Measurements from ENCODE around the gene ADGRG1. TPM values are rescaled to one million over a fixed set of nuclear protein-coding genes. Genes with fewer than 3 reads are reported as not detected.
A peak's percentile ranks its signal among the peaks of the same experiment; 100 is the strongest.

Gene ADGRG1
- polyA plus RNA-seq (2013), result 242 and 265 TPM in 2 replicates

DNA sequence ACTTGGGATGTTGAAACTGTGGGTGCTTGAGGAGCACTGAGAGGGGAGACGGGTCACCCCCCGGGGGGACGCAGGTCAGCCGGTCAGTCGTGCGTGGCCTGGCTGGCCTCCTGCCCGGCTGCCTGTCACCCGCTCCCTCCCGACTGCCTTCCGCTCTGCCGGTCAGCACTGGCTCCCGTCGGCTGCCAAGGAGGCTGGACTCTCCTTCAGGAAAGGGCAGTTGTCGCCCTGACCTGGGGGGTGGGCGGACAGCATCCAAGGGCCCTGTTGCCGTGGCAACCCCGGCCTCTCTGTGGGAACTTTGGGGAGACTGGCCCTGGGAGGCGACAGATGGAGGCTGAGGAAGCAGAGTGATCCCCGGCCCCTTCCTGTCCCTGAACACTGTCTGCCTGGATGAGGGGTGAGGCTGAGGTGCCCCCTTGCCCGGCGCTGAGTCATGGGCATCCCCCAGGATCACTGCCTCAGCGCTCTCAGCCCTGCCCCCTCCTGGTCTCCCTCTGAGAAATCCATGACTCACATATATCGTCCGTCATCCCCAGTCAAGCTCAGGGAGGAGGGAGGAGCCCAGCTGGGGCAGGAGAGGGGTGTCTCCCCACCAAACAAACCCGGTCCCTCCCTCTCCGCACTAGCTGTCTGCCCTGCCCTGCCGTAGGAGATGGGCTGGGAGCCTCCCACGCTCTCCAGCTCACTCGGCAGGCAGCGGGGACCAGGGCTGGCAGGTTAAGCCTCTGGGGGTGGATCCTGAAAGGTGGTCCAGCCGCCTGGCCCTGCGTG lies at the start of gene ADGRG1:
TSS of gene ADGRG1 (plus strand) at position 623 of the 774 bp plus-strand sequence. CDS start 21,658 bp downstream, outside the sequence.
- Histone ChIP-seq H2BK5ac (ENCODE audit: low read depth, low read length, poor library complexity) (peak within 1 kb of the TSS; percentile 72), H3K4me3 (ENCODE audit: low read depth, low read length) (peak within 1 kb of the TSS; percentile 54), H3K23ac (ENCODE audit: low read length) (no peak within 1 kb of the TSS), H3K14ac (ENCODE audit: low read length) (peak within 1 kb of the TSS; percentile 41), H2BK12ac (ENCODE audit: low read length) (peak within 1 kb of the TSS; percentile 44), H3K18ac (ENCODE audit: low read length) (peak within 1 kb of the TSS; percentile 71), H3K4me2 (ENCODE audit: low read length) (peak within 1 kb of the TSS; percentile 48), H2AK5ac (ENCODE audit: low read length) (peak within 1 kb of the TSS; percentile 45), H3K79me2 (ENCODE audit: control insufficient read depth, insufficient read depth, low read length, poor library complexity) (peaks cover 8% of the 10 kb centered on the region), H2AFZ (ENCODE audit: insufficient read depth, low read length, poor library complexity) (peak within 1 kb of the TSS; percentile 19), H2BK120ac (ENCODE audit: insufficient read depth, low read length, poor library complexity) (peak within 1 kb of the TSS; percentile 74), H3K79me1 (ENCODE audit: low read length) (peaks cover 38% of the 10 kb centered on the region), H3K27ac (ENCODE audit: low read depth, low read length) (peak within 1 kb of the TSS; percentile 86), H3K9ac (ENCODE audit: low read length) (no peak within 1 kb of the TSS), H3K4ac (ENCODE audit: low read depth, low read length) (peak within 1 kb of the TSS; percentile 25), H4K8ac (ENCODE audit: low read depth, low read length) (peak within 1 kb of the TSS; percentile 25), H4K91ac (ENCODE audit: low read depth, low read length) (peak within 1 kb of the TSS; percentile 80), H3K9me3 (ENCODE audit: insufficient read depth, low read depth, low read length) (no peaks in the 10 kb centered on the region), H3K36me3 (ENCODE audit: control insufficient read depth in 1 of 2, insufficient read depth in 2 of 2, low read length in 2 of 2) (no peaks in the 10 kb centered on the region), H3K4me1 (ENCODE audit: control insufficient read depth in 1 of 2, insufficient read depth in 2 of 2, low read length in 2 of 2) (peaks cover 47 to 66% of the 10 kb centered on the region in 2 experiments), H3K27me3 (ENCODE audit: insufficient read depth, low read length) (no peaks in the 10 kb centered on the region), H4K12ac (ENCODE audit: low read depth, low read length) (peak within 1 kb of the TSS; percentile 2)
- WGBS (ENCODE audit: extremely low coverage, insufficient coverage, insufficient read length), result no CpG with 5 or more reads among the region's 32 CpGs
- peak; percentile 52 to 53 for DNase-seq

DNA sequence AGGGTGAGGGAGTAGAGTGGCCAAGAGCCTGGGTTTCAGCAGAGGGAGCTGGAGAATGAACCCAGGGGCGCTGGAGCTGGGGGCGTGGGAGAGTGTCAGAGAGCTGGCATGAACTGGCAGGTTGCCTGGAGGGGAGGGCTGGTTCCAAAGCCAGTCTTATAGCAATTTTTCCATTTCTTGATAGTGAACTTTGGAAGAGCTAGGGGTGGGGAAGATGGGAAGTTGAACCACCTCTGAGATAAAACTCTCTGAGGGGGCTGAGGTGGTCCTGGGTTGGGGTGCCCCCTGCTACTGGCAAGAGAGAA lies 49.1 kb upstream of the ADGRG1 start:
- no peak for DNase-seq
- no CpG with 5 or more reads among the region's 2 CpGs for WGBS (ENCODE audit: extremely low coverage, insufficient coverage, insufficient read length)
- no peak overlapping the region for H2BK120ac ChIP-seq (ENCODE audit: insufficient read depth, low read length, poor library complexity)

DNA sequence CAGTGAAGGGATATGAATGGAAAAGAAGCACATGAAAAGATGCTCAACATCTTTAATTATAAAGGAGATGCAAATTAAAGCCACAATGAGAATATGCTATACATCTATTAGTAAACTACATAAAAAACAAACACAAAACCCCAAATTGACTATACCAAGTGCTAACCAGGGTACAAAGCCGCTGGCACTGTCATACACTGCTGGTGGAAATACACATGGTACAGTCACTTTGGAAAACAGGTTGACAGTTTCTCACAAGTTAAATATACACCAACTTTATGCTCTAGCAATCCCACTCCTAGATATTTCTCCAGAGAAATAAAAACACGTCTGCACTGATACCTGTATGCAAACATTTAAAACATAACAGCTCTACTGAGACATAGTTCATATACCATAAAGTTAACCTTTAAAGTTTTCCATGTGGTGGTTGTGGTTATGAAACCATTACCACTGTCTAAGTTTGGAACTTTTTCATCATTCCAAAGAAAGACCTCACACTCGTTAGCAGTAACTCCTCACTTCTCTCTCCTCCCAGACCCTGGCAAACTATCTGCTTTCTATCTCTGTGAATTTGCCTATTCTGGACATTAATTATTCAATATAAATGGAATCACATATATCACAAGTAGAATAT lies 43.3 kb upstream of the ADGRG1 start:
- H3K9me3 ChIP-seq (ENCODE audit: insufficient read depth, low read depth, low read length), result no peaks in the 10 kb centered on the region
- WGBS (ENCODE audit: extremely low coverage, insufficient coverage, insufficient read length), result no CpG with 5 or more reads among the region's 3 CpGs
- H3K4me3 ChIP-seq (ENCODE audit: low read depth, low read length), result no peak overlapping the region

More for the DNA sequence above, 49.1 kb upstream of the ADGRG1 start:
- no peak overlapping the region for H2BK12ac ChIP-seq (ENCODE audit: low read length)
- H3K27ac ChIP-seq (ENCODE audit: low read depth, low read length), result no peak overlapping the region
- H3K4me2 ChIP-seq (ENCODE audit: low read length), result no peak overlapping the region
- no peak overlapping the region for H2BK5ac ChIP-seq (ENCODE audit: low read depth, low read length, poor library complexity)
- H3K14ac ChIP-seq (ENCODE audit: low read length), result no peak overlapping the region
- no peaks in the 10 kb centered on the region for H3K9me3 ChIP-seq (ENCODE audit: insufficient read depth, low read depth, low read length)
- no peaks in the 10 kb centered on the region for H3K27me3 ChIP-seq (ENCODE audit: insufficient read depth, low read length)
- no peak overlapping the region for H3K9ac ChIP-seq (ENCODE audit: low read length)
- H3K4ac ChIP-seq (ENCODE audit: low read depth, low read length), result no peak overlapping the region
- H3K23ac ChIP-seq (ENCODE audit: low read length), result no peak overlapping the region
- no peaks in the 10 kb centered on the region for H3K79me2 ChIP-seq (ENCODE audit: control insufficient read depth, insufficient read depth, low read length, poor library complexity)
- no peak overlapping the region for H3K4me3 ChIP-seq (ENCODE audit: low read depth, low read length)
- H2AK5ac ChIP-seq (ENCODE audit: low read length), result no peak overlapping the region
- H4K91ac ChIP-seq (ENCODE audit: low read depth, low read length), result no peak overlapping the region
- H4K12ac ChIP-seq (ENCODE audit: low read depth, low read length), result no peak overlapping the region
- peaks cover 0 to 4% of the 10 kb centered on the region in 2 experiments for H3K4me1 ChIP-seq (ENCODE audit: control insufficient read depth in 1 of 2, insufficient read depth in 2 of 2, low read length in 2 of 2)
- no peak overlapping the region for H4K8ac ChIP-seq (ENCODE audit: low read depth, low read length)
- H3K36me3 ChIP-seq (ENCODE audit: control insufficient read depth in 1 of 2, insufficient read depth in 2 of 2, low read length in 2 of 2), result no peaks in the 10 kb centered on the region
- H3K18ac ChIP-seq (ENCODE audit: low read length), result no peak overlapping the region
- H3K79me1 ChIP-seq (ENCODE audit: low read length), result peaks cover 1% of the 10 kb centered on the region
- H2AFZ ChIP-seq (ENCODE audit: insufficient read depth, low read length, poor library complexity), result no peak overlapping the region

DNA sequence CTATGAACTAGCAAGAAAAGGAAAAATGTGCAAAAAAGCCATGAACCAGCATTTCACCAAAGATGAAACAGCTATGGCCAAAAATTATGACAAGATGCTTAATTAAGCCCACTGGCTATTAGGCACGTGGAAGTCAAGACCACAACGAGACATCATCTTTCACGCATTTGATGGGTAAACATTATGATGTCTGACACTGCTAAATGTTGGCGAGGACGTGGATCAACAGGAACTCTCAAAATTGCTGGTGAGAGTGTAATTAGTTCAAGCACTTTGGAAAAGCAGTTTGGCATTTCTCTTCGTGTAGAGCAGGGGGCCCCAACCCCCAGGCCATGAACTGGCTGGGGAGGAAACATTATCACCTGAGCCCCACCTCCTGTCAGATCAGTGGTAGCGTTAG lies 39.6 kb upstream of the ADGRG1 start:
- no CpG with 5 or more reads among the region's 7 CpGs for WGBS (ENCODE audit: extremely low coverage, insufficient coverage, insufficient read length)

More for the DNA sequence above, 43.3 kb upstream of the ADGRG1 start:
- no peak overlapping the region for H2AK5ac ChIP-seq (ENCODE audit: low read length)
- no peak overlapping the region for H3K4ac ChIP-seq (ENCODE audit: low read depth, low read length)
- H4K12ac ChIP-seq (ENCODE audit: low read depth, low read length), result no peak overlapping the region
- no peaks in the 10 kb centered on the region for H3K27me3 ChIP-seq (ENCODE audit: insufficient read depth, low read length)
- H4K8ac ChIP-seq (ENCODE audit: low read depth, low read length), result no peak overlapping the region
- H3K23ac ChIP-seq (ENCODE audit: low read length), result no peak overlapping the region
- no peak for DNase-seq
- no peak overlapping the region for H4K91ac ChIP-seq (ENCODE audit: low read depth, low read length)
- H3K36me3 ChIP-seq (ENCODE audit: control insufficient read depth in 1 of 2, insufficient read depth in 2 of 2, low read length in 2 of 2), result no peaks in the 10 kb centered on the region
- no peak overlapping the region for H3K27ac ChIP-seq (ENCODE audit: low read depth, low read length)
- H3K9ac ChIP-seq (ENCODE audit: low read length), result no peak overlapping the region
- no peaks in the 10 kb centered on the region for H3K79me1 ChIP-seq (ENCODE audit: low read length)
- no peak overlapping the region for H3K14ac ChIP-seq (ENCODE audit: low read length)
- H2AFZ ChIP-seq (ENCODE audit: insufficient read depth, low read length, poor library complexity), result no peak overlapping the region
- H2BK120ac ChIP-seq (ENCODE audit: insufficient read depth, low read length, poor library complexity), result no peak overlapping the region
- no peak overlapping the region for H3K4me2 ChIP-seq (ENCODE audit: low read length)
- H2BK5ac ChIP-seq (ENCODE audit: low read depth, low read length, poor library complexity), result no peak overlapping the region
- H3K79me2 ChIP-seq (ENCODE audit: control insufficient read depth, insufficient read depth, low read length, poor library complexity), result no peaks in the 10 kb centered on the region
- no peak overlapping the region for H2BK12ac ChIP-seq (ENCODE audit: low read length)
- H3K4me1 ChIP-seq (ENCODE audit: control insufficient read depth in 1 of 2, insufficient read depth in 2 of 2, low read length in 2 of 2), result no peaks in the 10 kb centered on the region
- no peak overlapping the region for H3K18ac ChIP-seq (ENCODE audit: low read length)

More for the DNA sequence above, 39.6 kb upstream of the ADGRG1 start:
- H3K18ac ChIP-seq (ENCODE audit: low read length), result no peak overlapping the region
- H3K4me1 ChIP-seq (ENCODE audit: control insufficient read depth in 1 of 2, insufficient read depth in 2 of 2, low read length in 2 of 2), result peaks cover 2 to 3% of the 10 kb centered on the region in 2 experiments
- no peak overlapping the region for H2BK12ac ChIP-seq (ENCODE audit: low read length)
- H4K12ac ChIP-seq (ENCODE audit: low read depth, low read length), result no peak overlapping the region
- H3K79me2 ChIP-seq (ENCODE audit: control insufficient read depth, insufficient read depth, low read length, poor library complexity), result no peaks in the 10 kb centered on the region
- no peak overlapping the region for H4K91ac ChIP-seq (ENCODE audit: low read depth, low read length)
- no peak overlapping the region for H3K9ac ChIP-seq (ENCODE audit: low read length)
- DNase-seq, result no peak
- no peaks in the 10 kb centered on the region for H3K36me3 ChIP-seq (ENCODE audit: control insufficient read depth in 1 of 2, insufficient read depth in 2 of 2, low read length in 2 of 2)
- H2BK120ac ChIP-seq (ENCODE audit: insufficient read depth, low read length, poor library complexity), result no peak overlapping the region
- no peak overlapping the region for H3K4me3 ChIP-seq (ENCODE audit: low read depth, low read length)
- H3K4me2 ChIP-seq (ENCODE audit: low read length), result no peak overlapping the region
- no peak overlapping the region for H3K4ac ChIP-seq (ENCODE audit: low read depth, low read length)
- no peak overlapping the region for H2BK5ac ChIP-seq (ENCODE audit: low read depth, low read length, poor library complexity)
- H3K27ac ChIP-seq (ENCODE audit: low read depth, low read length), result no peak overlapping the region
- H4K8ac ChIP-seq (ENCODE audit: low read depth, low read length), result no peak overlapping the region
- no peaks in the 10 kb centered on the region for H3K9me3 ChIP-seq (ENCODE audit: insufficient read depth, low read depth, low read length)
- H3K23ac ChIP-seq (ENCODE audit: low read length), result no peak overlapping the region
- H2AFZ ChIP-seq (ENCODE audit: insufficient read depth, low read length, poor library complexity), result no peak overlapping the region
- no peak overlapping the region for H3K14ac ChIP-seq (ENCODE audit: low read length)
- H2AK5ac ChIP-seq (ENCODE audit: low read length), result no peak overlapping the region
- no peaks in the 10 kb centered on the region for H3K79me1 ChIP-seq (ENCODE audit: low read length)
- no peaks in the 10 kb centered on the region for H3K27me3 ChIP-seq (ENCODE audit: insufficient read depth, low read length)
